Erythroblast (primary cell): Measurements from ENCODE around the gene PCDH9.

Source experiments
- DNase-seq, 2 experiments: peaks; one replicate each; lab custom pipeline; 2025; lab: John Stamatoyannopoulos, UW
- GATA1 ChIP-seq: IDR thresholded peaks from 2 replicates; pipeline ENCODE4 v1.6.1; 2011; ENCODE audit warnings: low read depth, mild to moderate bottlenecking, control low read depth, low read length, moderate library complexity
- POLR2A ChIP-seq: IDR thresholded peaks from 2 replicates; pipeline ENCODE4 v1.6.1; 2011; ENCODE audit warnings: mild to moderate bottlenecking, low read length

Gene PCDH9

GRCh38 chr13:67156723-67157060 is 73.4 kb downstream of the PCDH9 start:
- no peak for DNase-seq
- TF ChIP-seq GATA1 = no peak
- no peak for TF ChIP-seq POLR2A

- DNase-seq = no peak
Observed at GRCh38 chr13:67155898-67156722, 74.0 kb downstream of the PCDH9 start.

GRCh38 chr13:67152085-67152484 is 78.1 kb downstream of the PCDH9 start:
- TF ChIP-seq GATA1 (no peak), POLR2A (no peak)
- DNase-seq = no peak

More at GRCh38 chr13:67155898-67156722, 74.0 kb downstream of the PCDH9 start:
- TF ChIP-seq GATA1 (no peak), POLR2A (no peak)

DNA sequence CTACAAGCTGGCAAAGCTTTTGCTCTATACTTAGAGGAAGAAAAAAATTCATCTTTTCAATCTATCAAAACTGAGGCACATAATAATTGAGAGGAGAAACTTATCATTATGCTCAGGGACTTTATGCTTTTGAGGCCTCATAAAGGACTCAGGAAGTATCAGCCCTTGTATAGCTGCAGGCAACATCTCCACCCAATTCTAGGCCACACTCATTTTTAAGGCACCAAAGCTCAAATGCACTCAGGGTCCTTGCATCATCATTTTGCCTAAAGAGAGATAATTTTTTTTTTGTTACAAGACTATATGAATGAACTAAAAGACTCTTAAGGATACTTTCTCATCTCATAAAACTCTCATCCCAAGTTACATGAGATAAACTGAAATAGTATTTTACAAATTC is 78.5 kb downstream of the PCDH9 start:
- no peak for TF ChIP-seq POLR2A
- TF ChIP-seq GATA1 = no peak
- DNase-seq = no peak

GRCh38 chr13:67150608-67151007 is 79.5 kb downstream of the PCDH9 start:
- no peak for DNase-seq

GRCh38 chr13:67148161-67148571 is 82.0 kb downstream of the PCDH9 start:
- no peak for DNase-seq
- TF ChIP-seq POLR2A (no peak), GATA1 (no peak)

More at GRCh38 chr13:67150608-67151007, 79.5 kb downstream of the PCDH9 start:
- TF ChIP-seq POLR2A (no peak), GATA1 (no peak)

GRCh38 chr13:67147342-67148133 is 82.6 kb downstream of the PCDH9 start:
- TF ChIP-seq GATA1 (no peak), POLR2A (no peak)
- DNase-seq = no peak

GRCh38 chr13:67146523-67147130 is 83.5 kb downstream of the PCDH9 start:
- DNase-seq = no peak
- TF ChIP-seq GATA1 (no peak), POLR2A (no peak)

DNA sequence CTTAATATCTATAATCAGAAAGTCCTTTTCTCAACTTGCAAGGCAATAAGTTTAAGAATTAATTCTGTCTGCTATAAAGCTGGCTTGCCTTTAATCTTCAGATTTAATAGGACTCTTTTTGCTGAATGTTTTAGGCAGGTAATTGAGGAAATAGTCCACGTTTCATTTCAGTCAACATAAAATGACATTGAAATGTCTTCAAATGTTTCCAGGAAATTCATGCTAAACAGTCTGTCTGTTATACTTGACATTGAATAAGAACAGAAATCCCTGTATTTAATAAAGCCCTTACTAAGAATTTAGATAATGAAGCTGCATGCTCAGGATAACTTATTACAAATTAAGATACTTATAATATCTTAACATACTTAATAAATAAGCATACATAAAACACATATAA is 84.2 kb downstream of the PCDH9 start:
- DNase-seq = no peak
- TF ChIP-seq POLR2A (no peak), GATA1 (no peak)

GRCh38 chr13:67143544-67144115 is 86.5 kb downstream of the PCDH9 start:
- TF ChIP-seq POLR2A = no peak
- no peak for TF ChIP-seq GATA1
- no peak for DNase-seq

GRCh38 chr13:67140006-67140405 is 90.1 kb downstream of the PCDH9 start:
- no peak for DNase-seq
- TF ChIP-seq GATA1 = no peak
- TF ChIP-seq POLR2A = no peak

- DNase-seq = no peak
- TF ChIP-seq GATA1 (no peak), POLR2A (no peak)
Observed at GRCh38 chr13:67139551-67139950, 90.6 kb downstream of the PCDH9 start.

GRCh38 chr13:67138970-67139369 is 91.2 kb downstream of the PCDH9 start:
- no peak for DNase-seq
- TF ChIP-seq GATA1 = no peak
- no peak for TF ChIP-seq POLR2A

- TF ChIP-seq POLR2A (no peak), GATA1 (no peak)
- DNase-seq = no peak
Observed at GRCh38 chr13:67137044-67137735, 92.9 kb downstream of the PCDH9 start.
